SJCRH30 (cell line): ENCODE measurements around the gene VCPKMT. TPM values are rescaled to one million over a fixed set of nuclear protein-coding genes. Genes with fewer than 3 reads are reported as not detected.

Experiments
- DNase-seq, 2 experiments: peaks; one replicate each; pipeline ENCODE4 v3.0.0-alpha.2; 2015 to 2020
- H3K27ac ChIP-seq: fragments of 250-450 bp; sonication (Bioruptor Pico); 2 replicates; pipeline ENCODE4 v1.5.1; 2020; ENCODE audit warnings: mild to moderate bottlenecking, moderate library complexity
- H3K27me3 ChIP-seq: fragments of 250-450 bp; sonication (Bioruptor Pico); 2 replicates; pipeline ENCODE4 v1.5.1; 2020; ENCODE audit warnings: mild to moderate bottlenecking, moderate library complexity
- H3K36me3 ChIP-seq: fragments of 250-450 bp; sonication (Bioruptor Pico); 2 replicates; pipeline ENCODE4 v1.5.1; 2020; ENCODE audit warnings: mild to moderate bottlenecking, moderate library complexity
- H3K4me1 ChIP-seq: fragments of 250-450 bp; sonication (Bioruptor Pico); 2 replicates; pipeline ENCODE4 v1.5.1; 2020; ENCODE audit warnings: mild to moderate bottlenecking, moderate library complexity
- H3K4me3 ChIP-seq: fragments of 250-450 bp; sonication (Bioruptor Pico); 2 replicates; pipeline ENCODE4 v1.5.1; 2020; ENCODE audit warnings: mild to moderate bottlenecking, moderate library complexity
- H3K9me3 ChIP-seq: fragments of 250-450 bp; sonication (Bioruptor Pico); replicated peaks from 2 replicates; pipeline ENCODE4 v1.5.1; 2020; ENCODE audit warnings: mild to moderate bottlenecking, moderate library complexity
- total RNA-seq: library from RNA; depleted of rRNA; stranded (reverse); fragments of >200 nt; shearing (Covaris generic); gene quantifications from 2 replicates; pipeline ENCODE4 v1.2.3, GENCODE V29; 2014

Gene VCPKMT
- total RNA-seq, 1 experiment from 2014 or later: 11.6 TPM

GRCh38 chr14:50103558-50103957, 12.8 kb downstream of the VCPKMT start:
- DNase-seq: no peak
- Histone ChIP-seq H3K9me3 (no peaks in the 10 kb centered on the region), H3K27ac (no peak overlapping the region), H3K4me1 (no peaks in the 10 kb centered on the region), H3K27me3 (no peaks in the 10 kb centered on the region), H3K4me3 (no peak overlapping the region), H3K36me3 (0 out of 2 replicates have a peak, but pooled peaks cover 3% of the 10 kb centered on the region)

- Histone ChIP-seq H3K36me3 (no peaks in the 10 kb centered on the region), H3K27ac (no peak overlapping the region), H3K4me1 (no peaks in the 10 kb centered on the region), H3K4me3 (no peak overlapping the region), H3K9me3 (no peaks in the 10 kb centered on the region), H3K27me3 (no peaks in the 10 kb centered on the region)
- DNase-seq: no peak
These were observed 15.0 kb downstream of the VCPKMT start for GRCh38 chr14:50101417-50101816.

GRCh38 chr14:50100805-50101204, 15.6 kb downstream of the VCPKMT start:
- no peaks in the 10 kb centered on the region for H3K9me3 ChIP-seq
- no peaks in the 10 kb centered on the region for H3K27me3 ChIP-seq
- H3K4me1 ChIP-seq: no peaks in the 10 kb centered on the region
- no peak for DNase-seq
- H3K27ac ChIP-seq: no peak overlapping the region
- H3K36me3 ChIP-seq: no peaks in the 10 kb centered on the region
- no peak overlapping the region for H3K4me3 ChIP-seq

GRCh38 chr14:50099335-50099734, 17.0 kb downstream of the VCPKMT start:
- no peak for DNase-seq

GRCh38 chr14:50095895-50096294, 20.5 kb downstream of the VCPKMT start:
- no peaks in the 10 kb centered on the region for H3K9me3 ChIP-seq
- H3K27me3 ChIP-seq: no peaks in the 10 kb centered on the region
- no peaks in the 10 kb centered on the region for H3K4me1 ChIP-seq
- no peak overlapping the region for H3K4me3 ChIP-seq
- DNase-seq: no peak
- H3K36me3 ChIP-seq: no peaks in the 10 kb centered on the region
- H3K27ac ChIP-seq: no peak overlapping the region

More at GRCh38 chr14:50099335-50099734, 17.0 kb downstream of the VCPKMT start:
- Histone ChIP-seq H3K4me3 (no peak overlapping the region), H3K4me1 (no peaks in the 10 kb centered on the region), H3K36me3 (no peaks in the 10 kb centered on the region), H3K27ac (no peak overlapping the region), H3K9me3 (no peaks in the 10 kb centered on the region), H3K27me3 (no peaks in the 10 kb centered on the region)

GRCh38 chr14:50094056-50094755, 22.2 kb downstream of the VCPKMT start:
- no peaks in the 10 kb centered on the region for H3K4me1 ChIP-seq
- no peaks in the 10 kb centered on the region for H3K36me3 ChIP-seq
- H3K27me3 ChIP-seq: no peaks in the 10 kb centered on the region
- H3K27ac ChIP-seq: no peak overlapping the region
- DNase-seq: no peak
- no peak overlapping the region for H3K4me3 ChIP-seq
- H3K9me3 ChIP-seq: no peaks in the 10 kb centered on the region

DNA sequence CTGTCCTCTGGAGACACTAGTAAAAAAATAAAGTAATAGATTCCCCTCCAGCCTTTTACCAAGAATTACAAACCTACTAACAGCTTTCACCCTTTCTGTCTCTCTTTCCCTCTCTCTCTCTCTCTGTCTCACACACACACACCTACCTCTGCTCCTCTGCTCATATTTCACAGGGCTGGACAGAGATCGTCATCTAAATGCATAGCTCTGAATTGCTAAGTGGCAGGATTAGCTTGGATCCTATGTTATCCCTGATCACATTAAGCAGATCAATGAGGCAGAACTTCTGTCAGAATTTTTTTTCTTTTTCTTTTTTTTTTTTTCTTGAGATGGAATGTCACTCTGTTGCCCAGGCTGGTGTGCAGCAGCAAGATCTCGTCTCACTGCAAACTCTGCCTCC, 22.9 kb downstream of the VCPKMT start:
- H3K4me3 ChIP-seq: no peak overlapping the region
- H3K4me1 ChIP-seq: no peaks in the 10 kb centered on the region
- H3K9me3 ChIP-seq: no peaks in the 10 kb centered on the region
- no peak overlapping the region for H3K27ac ChIP-seq
- H3K27me3 ChIP-seq: no peaks in the 10 kb centered on the region
- H3K36me3 ChIP-seq: no peaks in the 10 kb centered on the region
- DNase-seq: no peak

- Histone ChIP-seq H3K4me3 (no peak overlapping the region), H3K27me3 (no peaks in the 10 kb centered on the region), H3K9me3 (no peaks in the 10 kb centered on the region), H3K27ac (no peak overlapping the region), H3K36me3 (no peaks in the 10 kb centered on the region), H3K4me1 (no peaks in the 10 kb centered on the region)
- no peak for DNase-seq
These were observed 24.3 kb downstream of the VCPKMT start for GRCh38 chr14:50092006-50092555.

DNA sequence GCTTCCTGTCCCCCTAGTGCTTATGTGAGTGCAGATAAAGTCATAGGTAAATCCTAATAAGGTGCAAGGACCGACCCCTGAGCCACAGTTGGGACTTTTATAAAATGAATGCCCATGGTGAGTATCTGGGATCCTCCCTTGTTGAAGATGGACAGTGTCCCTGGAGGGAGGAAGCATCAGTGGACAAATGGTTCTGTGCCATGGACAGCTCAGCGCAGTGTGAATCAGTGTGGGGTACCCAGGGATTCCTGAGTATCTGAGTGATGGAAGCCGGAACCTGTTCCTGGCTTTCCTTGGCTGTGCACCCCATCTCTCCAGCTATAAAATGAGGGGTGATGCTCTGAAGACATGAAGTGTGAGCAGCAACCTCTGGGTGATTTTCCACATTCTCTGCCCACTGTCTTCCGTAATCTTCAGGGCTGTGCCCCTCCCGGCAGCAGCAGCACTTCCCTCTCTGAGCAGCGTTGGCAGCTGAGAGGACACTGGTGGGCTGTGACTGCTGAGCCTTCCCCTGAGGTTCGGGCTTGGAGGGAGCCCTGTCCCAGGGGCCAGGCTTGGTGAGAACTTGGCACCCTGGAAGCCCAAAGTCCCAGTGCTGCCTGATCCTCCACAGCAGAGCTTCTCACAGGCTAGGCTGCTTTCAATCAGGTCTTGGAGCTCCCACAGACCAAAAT, 25.0 kb downstream of the VCPKMT start:
- Histone ChIP-seq H3K4me3 (no peak overlapping the region), H3K27me3 (no peaks in the 10 kb centered on the region), H3K27ac (no peak overlapping the region), H3K9me3 (no peaks in the 10 kb centered on the region), H3K36me3 (no peaks in the 10 kb centered on the region), H3K4me1 (no peaks in the 10 kb centered on the region)
- no peak for DNase-seq

DNA sequence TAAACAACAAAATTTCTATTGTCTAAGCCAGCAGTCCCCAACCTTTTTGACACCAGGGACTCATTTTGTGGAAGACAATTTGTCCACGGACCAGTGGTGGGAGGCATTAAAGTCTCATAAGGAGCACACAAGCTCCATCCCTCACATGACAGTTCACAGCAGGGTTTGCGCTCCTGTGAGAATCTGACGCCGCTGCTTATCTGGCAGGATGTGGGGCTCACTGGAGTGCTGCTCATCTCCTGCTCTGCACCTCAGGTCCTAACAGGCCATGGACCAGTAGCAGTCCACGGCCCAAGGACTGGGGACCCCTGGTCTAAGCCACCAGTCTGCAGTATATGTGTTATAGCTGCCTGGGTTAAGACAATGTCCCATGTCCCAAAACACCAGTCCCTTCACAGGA, 27.2 kb downstream of the VCPKMT start:
- H3K36me3 ChIP-seq: no peaks in the 10 kb centered on the region
- H3K27ac ChIP-seq: no peak overlapping the region

GRCh38 chr14:50088731-50089130, 27.6 kb downstream of the VCPKMT start:
- Histone ChIP-seq H3K4me3 (no peak overlapping the region), H3K27me3 (no peaks in the 10 kb centered on the region), H3K27ac (no peak overlapping the region), H3K36me3 (no peaks in the 10 kb centered on the region), H3K4me1 (no peaks in the 10 kb centered on the region), H3K9me3 (no peaks in the 10 kb centered on the region)
- no peak for DNase-seq

More for the DNA sequence above, 27.2 kb downstream of the VCPKMT start:
- H3K27me3 ChIP-seq: no peaks in the 10 kb centered on the region
- H3K4me1 ChIP-seq: no peaks in the 10 kb centered on the region
- no peaks in the 10 kb centered on the region for H3K9me3 ChIP-seq
- no peak for DNase-seq
- H3K4me3 ChIP-seq: no peak overlapping the region

- Histone ChIP-seq H3K9me3 (no peaks in the 10 kb centered on the region), H3K4me1 (no peaks in the 10 kb centered on the region), H3K27ac (no peak overlapping the region), H3K27me3 (no peaks in the 10 kb centered on the region), H3K36me3 (no peaks in the 10 kb centered on the region), H3K4me3 (no peak overlapping the region)
- DNase-seq: no peak
These were observed 28.3 kb downstream of the VCPKMT start for GRCh38 chr14:50088117-50088515.

- H3K4me3 ChIP-seq: no peak overlapping the region
- H3K27me3 ChIP-seq: no peaks in the 10 kb centered on the region
- no peaks in the 10 kb centered on the region for H3K9me3 ChIP-seq
- H3K36me3 ChIP-seq: no peaks in the 10 kb centered on the region
- no peak overlapping the region for H3K27ac ChIP-seq
- no peak for DNase-seq
- no peaks in the 10 kb centered on the region for H3K4me1 ChIP-seq
These were observed 28.8 kb downstream of the VCPKMT start for GRCh38 chr14:50087341-50088116.

GRCh38 chr14:50086321-50086711, 30.1 kb downstream of the VCPKMT start:
- Histone ChIP-seq H3K4me1 (no peaks in the 10 kb centered on the region), H3K27me3 (no peaks in the 10 kb centered on the region), H3K36me3 (no peaks in the 10 kb centered on the region), H3K27ac (no peak overlapping the region), H3K9me3 (no peaks in the 10 kb centered on the region), H3K4me3 (no peak overlapping the region)
- no peak for DNase-seq
